Astrocyte (in vitro differentiated cells and primary cell): ENCODE results near the gene SFMBT2. TPM values are rescaled to one million over a fixed set of nuclear protein-coding genes. Genes with fewer than 3 reads are reported as not detected.
"Not testable (repeated sequence)": the region's sequence is repeated elsewhere in the genome, so short reads cannot be mapped to it uniquely, and the experiment has no call there.

Experiments
- DNase-seq: peaks from one replicate; pipeline ENCODE4 v3.0.0-alpha.2; 2010; ENCODE audit warnings: low read depth
- FAIRE-seq: peaks from 2 replicates; lab custom pipeline; 2011; peaks lifted over from hg19 to GRCh38; lab: Jason Lieb, UNC
- H2AFZ ChIP-seq: 2 replicates; pipeline ENCODE4 v1.6.0; 2012; ENCODE audit warnings: low read depth, low read length, inconsistent platforms
- H3K27ac ChIP-seq: 2 replicates; pipeline ENCODE4 v1.5.1; 2011; ENCODE audit warnings: low read depth, low read length, inconsistent platforms
- H3K27me3 ChIP-seq: 2 replicates; pipeline ENCODE4 v1.6.0; 2011; ENCODE audit warnings: low read length, inconsistent platforms; ENCODE audit not compliant: insufficient read depth
- H3K36me3 ChIP-seq: 2 replicates; pipeline ENCODE4 v1.5.1; 2011; ENCODE audit warnings: low read length, inconsistent platforms; ENCODE audit not compliant: insufficient read depth
- H3K4me1 ChIP-seq: 2 replicates; pipeline ENCODE4 v1.5.1; 2011; ENCODE audit warnings: low read length, inconsistent platforms; ENCODE audit not compliant: insufficient read depth
- H3K4me2 ChIP-seq: 2 replicates; pipeline ENCODE4 v1.6.0; 2012; ENCODE audit warnings: low read length, inconsistent platforms
- H3K4me3 ChIP-seq: 2 replicates; pipeline ENCODE4 v1.5.1; 2011; ENCODE audit warnings: low read depth, mild to moderate bottlenecking, low read length, inconsistent platforms; ENCODE audit not compliant: insufficient read depth
- H3K79me2 ChIP-seq: 2 replicates; pipeline ENCODE4 v1.6.0; 2012; ENCODE audit warnings: mild to moderate bottlenecking, low read length, inconsistent platforms; ENCODE audit not compliant: insufficient read depth
- H3K9ac ChIP-seq: 2 replicates; pipeline ENCODE4 v1.6.0; 2012; ENCODE audit warnings: mild to moderate bottlenecking, low read length, inconsistent platforms
- H3K9me3 ChIP-seq: 2 replicates; pipeline ENCODE4 v1.5.1; 2012; ENCODE audit warnings: low read depth, mild to moderate bottlenecking, low read length, inconsistent platforms; ENCODE audit not compliant: insufficient read depth
- H4K20me1 ChIP-seq: 2 replicates; pipeline ENCODE4 v1.6.0; 2012; ENCODE audit warnings: low read length, inconsistent platforms; ENCODE audit not compliant: insufficient read depth
- H3K27ac Mint-ChIP-seq: one replicate; pipeline ENCODE4 v1.8.0; 2021; ENCODE audit warnings: mild to moderate bottlenecking, mixed read lengths; ENCODE audit not compliant: unreplicated experiment
- H3K27me3 Mint-ChIP-seq: one replicate; pipeline ENCODE4 v1.8.0; 2021; ENCODE audit warnings: low read depth, mixed read lengths; ENCODE audit not compliant: unreplicated experiment
- H3K36me3 Mint-ChIP-seq: one replicate; pipeline ENCODE4 v1.8.0; 2021; ENCODE audit warnings: low read depth, mixed read lengths; ENCODE audit not compliant: unreplicated experiment
- H3K4me1 Mint-ChIP-seq: one replicate; pipeline ENCODE4 v1.8.0; 2021; ENCODE audit warnings: low read depth, mixed read lengths; ENCODE audit not compliant: unreplicated experiment
- H3K4me3 Mint-ChIP-seq: one replicate; pipeline ENCODE4 v1.8.0; 2021; ENCODE audit warnings: mild to moderate bottlenecking, moderate library complexity, mixed read lengths; ENCODE audit not compliant: unreplicated experiment
- H3K9me3 Mint-ChIP-seq: one replicate; pipeline ENCODE4 v1.8.0; 2021; ENCODE audit warnings: mild to moderate bottlenecking, mixed read lengths; ENCODE audit not compliant: unreplicated experiment
- CTCF ChIP-seq: IDR thresholded peaks from 2 replicates; pipeline ENCODE4 v1.5.1; 2011; ENCODE audit warnings: low read depth, mild to moderate bottlenecking, inconsistent platforms, low read length, moderate library complexity; ENCODE audit not compliant: insufficient read depth
- EZH2 ChIP-seq: IDR thresholded peaks from 2 replicates; pipeline ENCODE4 v1.6.1; 2012; ENCODE audit warnings: mild to moderate bottlenecking, low read length, inconsistent platforms; ENCODE audit not compliant: insufficient read depth
- total RNA-seq: library from RNA; stranded (reverse); gene quantifications from 2 replicates; pipeline ENCODE4 v1.2.1, GENCODE V29; 2021

SFMBT2 gene
- total RNA-seq, 1 donor from 2014 or later, result 3.9 TPM

DNA sequence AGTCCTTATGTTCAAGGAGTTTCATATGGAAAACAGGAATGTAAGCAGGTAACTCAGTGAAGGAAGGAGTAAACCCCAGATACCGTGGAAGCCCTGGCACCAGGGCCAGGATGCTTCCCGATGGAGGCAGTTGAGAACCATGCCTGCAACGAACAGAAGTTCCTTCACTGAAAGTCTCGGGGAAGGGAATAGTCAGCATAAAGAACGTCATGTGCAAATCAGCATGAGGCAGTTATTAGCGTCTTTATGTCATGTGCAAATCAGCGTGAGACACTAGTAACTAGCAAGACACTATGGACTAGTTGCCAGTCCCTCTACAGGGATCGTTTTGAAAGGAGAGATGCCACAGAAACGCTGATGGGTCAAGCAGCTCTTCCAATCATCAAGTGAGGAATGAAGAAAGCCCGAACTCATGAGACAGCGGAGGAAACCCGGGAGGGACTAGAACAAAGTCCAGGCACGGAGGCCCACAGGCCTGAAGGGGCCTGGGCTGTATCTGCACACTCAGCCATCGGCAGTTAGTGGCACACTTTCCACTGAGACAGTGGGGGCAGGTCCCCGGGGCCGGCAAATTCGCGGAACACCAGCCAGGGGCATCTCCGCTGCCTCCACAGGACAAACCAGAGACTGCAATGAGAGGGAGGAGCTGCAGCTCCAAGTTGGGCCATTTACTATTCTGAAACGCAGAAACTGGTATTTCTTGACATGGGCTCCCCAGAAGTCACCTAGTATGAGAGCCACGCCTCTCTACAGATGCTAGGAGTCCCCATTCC, 109.6 kb downstream of the SFMBT2 start:
- Histone ChIP-seq H2AFZ (peak overlapping the region; percentile 10), H3K9me3 (no peaks in the 10 kb centered on the region), H3K79me2 (no peaks in the 10 kb centered on the region), H3K27ac (no peak overlapping the region), H3K27me3 (no peaks in the 10 kb centered on the region), H3K4me2 (no peak overlapping the region), H4K20me1 (no peaks in the 10 kb centered on the region), H3K4me3 (no peak overlapping the region), H3K36me3 (no peaks in the 10 kb centered on the region), H3K9ac (no peak overlapping the region), H3K4me1 (no peaks in the 10 kb centered on the region)
- no peak overlapping the region for H3K4me3 Mint-ChIP-seq
- no peak for DNase-seq
- peaks cover 10% of the 10 kb centered on the region for H3K9me3 Mint-ChIP-seq
- TF ChIP-seq EZH2 (no peak), CTCF (no peak)
- H3K27me3 Mint-ChIP-seq, result no peaks in the 10 kb centered on the region
- H3K4me1 Mint-ChIP-seq, result peaks cover 27% of the 10 kb centered on the region
- no peak for FAIRE-seq
- no peaks in the 10 kb centered on the region for H3K36me3 Mint-ChIP-seq
- H3K27ac Mint-ChIP-seq, result peak overlapping the region; percentile 78

- H3K4me3 Mint-ChIP-seq, result no peak overlapping the region
- H3K4me2 ChIP-seq, result peak overlapping the region; percentile 19
- peaks cover 10% of the 10 kb centered on the region for H3K9me3 Mint-ChIP-seq
- no peaks in the 10 kb centered on the region for H3K36me3 Mint-ChIP-seq
- H3K4me3 ChIP-seq, result no peak overlapping the region
- H3K27ac Mint-ChIP-seq, result peak overlapping the region; percentile 78
- no peaks in the 10 kb centered on the region for H3K27me3 ChIP-seq
- no peaks in the 10 kb centered on the region for H4K20me1 ChIP-seq
- DNase-seq (peak; percentile 66), FAIRE-seq (no peak)
- no peaks in the 10 kb centered on the region for H3K79me2 ChIP-seq
- TF ChIP-seq EZH2 (no peak), CTCF (no peak)
- H3K27me3 Mint-ChIP-seq, result no peaks in the 10 kb centered on the region
- peak overlapping the region; percentile 9 for H2AFZ ChIP-seq
- H3K36me3 ChIP-seq, result no peaks in the 10 kb centered on the region
- no peak overlapping the region for H3K27ac ChIP-seq
- peaks cover 27% of the 10 kb centered on the region for H3K4me1 Mint-ChIP-seq
- H3K9me3 ChIP-seq, result no peaks in the 10 kb centered on the region
- H3K4me1 ChIP-seq, result no peaks in the 10 kb centered on the region
- H3K9ac ChIP-seq, result no peak overlapping the region
Observed at GRCh38 chr10:7300384-7300971, 110.4 kb downstream of the SFMBT2 start.

DNA sequence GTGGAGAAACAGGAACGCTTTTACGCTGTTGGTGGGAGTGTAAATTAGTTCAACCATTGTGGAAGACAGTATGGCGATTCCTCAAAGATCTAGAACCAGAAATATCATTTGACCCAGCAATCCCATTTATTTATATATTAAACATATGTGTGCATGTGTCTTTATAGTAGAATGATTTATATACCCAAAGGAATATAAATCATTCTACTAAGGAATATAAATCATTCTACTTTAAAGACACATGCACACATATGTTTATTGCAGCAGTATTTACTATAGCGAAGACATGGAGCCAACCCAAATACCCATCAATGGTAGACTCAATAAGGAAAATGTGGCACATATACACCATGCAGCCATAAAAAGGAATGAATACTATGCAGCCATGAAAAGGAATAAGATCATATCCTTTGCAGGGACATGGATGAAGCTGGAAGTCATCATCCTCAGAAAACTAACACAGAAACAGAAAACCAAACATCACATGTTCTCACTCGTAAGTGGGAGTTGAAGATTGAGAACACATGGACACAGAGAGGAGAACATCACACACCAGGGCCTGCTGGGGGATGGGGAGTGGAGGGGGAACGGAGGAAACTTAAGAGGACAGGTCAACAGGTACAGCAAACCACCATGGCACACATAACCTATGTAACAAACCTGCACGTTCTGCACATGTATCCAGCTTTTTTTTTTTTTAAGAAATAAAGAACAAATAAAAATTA, 111.1 kb downstream of the SFMBT2 start:
- H3K9me3 ChIP-seq, H4K20me1 ChIP-seq, H3K27ac ChIP-seq, H3K27me3 Mint-ChIP-seq, H2AFZ ChIP-seq, H3K79me2 ChIP-seq, H3K4me1 ChIP-seq, H3K36me3 Mint-ChIP-seq, H3K27ac Mint-ChIP-seq, H3K27me3 ChIP-seq, H3K4me3 ChIP-seq, H3K9me3 Mint-ChIP-seq, DNase-seq, H3K4me3 Mint-ChIP-seq, H3K36me3 ChIP-seq, H3K4me2 ChIP-seq, FAIRE-seq, H3K9ac ChIP-seq: not testable (repeated sequence)
- peaks cover 27% of the 10 kb centered on the region for H3K4me1 Mint-ChIP-seq
